Thymus (tissue), 11 donors: ENCODE data around the gene MRC2. TPM values are rescaled to one million over a fixed set of nuclear protein-coding genes. Genes with fewer than 3 reads are reported as not detected.

Source experiments
- DNase-seq, 9 donors: peaks; one replicate each; pipeline ENCODE4 v3.0.0-alpha.2; 2013; ENCODE audit warnings: low spot score in 9 of 9, low read depth in 6 of 9, missing footprints in 1 of 9
- H3K27ac ChIP-seq, 2 donors: one replicate each; pipeline ENCODE4 v1.5.1; 2013; ENCODE audit warnings: control low read depth in 1 of 2, low read depth in 1 of 2, low read length in 1 of 2, mild to moderate bottlenecking in 1 of 2, moderate library complexity in 1 of 2
- H3K27me3 ChIP-seq, 2 donors: one replicate each; pipeline ENCODE4 v1.5.1; 2013; ENCODE audit warnings: low read length in 1 of 2; ENCODE audit not compliant: control insufficient read depth in 2 of 2, insufficient read depth in 1 of 2
- H3K36me3 ChIP-seq, 2 donors: one replicate each; pipeline ENCODE4 v1.5.1; 2013; ENCODE audit warnings: low read length in 1 of 2, mild to moderate bottlenecking in 1 of 2, moderate library complexity in 1 of 2; ENCODE audit not compliant: control insufficient read depth in 2 of 2, insufficient read depth in 2 of 2
- H3K4me1 ChIP-seq, 2 donors: one replicate each; pipeline ENCODE4 v1.5.1; 2013; ENCODE audit warnings: low read length in 2 of 2; ENCODE audit not compliant: control insufficient read depth in 2 of 2, insufficient read depth in 2 of 2
- H3K4me3 ChIP-seq, 2 donors: one replicate each; pipeline ENCODE4 v1.5.1; 2013; ENCODE audit warnings: low read length in 2 of 2, control low read depth in 1 of 2, mild to moderate bottlenecking in 1 of 2
- H3K9me3 ChIP-seq, 2 donors: one replicate each; pipeline ENCODE4 v1.5.1; 2013; ENCODE audit warnings: low read length in 1 of 2, mild to moderate bottlenecking in 1 of 2; ENCODE audit not compliant: control insufficient read depth in 2 of 2, insufficient read depth in 1 of 2
- WGBS: extraction: QIAGEN DNeasy Blood & Tissue Kit; methylation state at CpG from one replicate; pipeline ENCODE4 v1.1.7; 2013; 5-methylcytosine and 5-hydroxymethylcytosine counted together
- polyA plus RNA-seq: library from polyadenylated mRNA; stranded (reverse); fragments of 200-250 nt; gene quantifications from one replicate; pipeline ENCODE4 v1.2.3, GENCODE V29; 2013
- total RNA-seq: library from RNA; stranded (reverse); fragments of 120-200 nt; gene quantifications from one replicate; pipeline ENCODE4 v1.2.4, GENCODE V29; 2013
- donor health status: healthy.

MRC2 gene
- total and polyA plus RNA-seq, 2 donors = 9.0 to 14.5 TPM

DNA sequence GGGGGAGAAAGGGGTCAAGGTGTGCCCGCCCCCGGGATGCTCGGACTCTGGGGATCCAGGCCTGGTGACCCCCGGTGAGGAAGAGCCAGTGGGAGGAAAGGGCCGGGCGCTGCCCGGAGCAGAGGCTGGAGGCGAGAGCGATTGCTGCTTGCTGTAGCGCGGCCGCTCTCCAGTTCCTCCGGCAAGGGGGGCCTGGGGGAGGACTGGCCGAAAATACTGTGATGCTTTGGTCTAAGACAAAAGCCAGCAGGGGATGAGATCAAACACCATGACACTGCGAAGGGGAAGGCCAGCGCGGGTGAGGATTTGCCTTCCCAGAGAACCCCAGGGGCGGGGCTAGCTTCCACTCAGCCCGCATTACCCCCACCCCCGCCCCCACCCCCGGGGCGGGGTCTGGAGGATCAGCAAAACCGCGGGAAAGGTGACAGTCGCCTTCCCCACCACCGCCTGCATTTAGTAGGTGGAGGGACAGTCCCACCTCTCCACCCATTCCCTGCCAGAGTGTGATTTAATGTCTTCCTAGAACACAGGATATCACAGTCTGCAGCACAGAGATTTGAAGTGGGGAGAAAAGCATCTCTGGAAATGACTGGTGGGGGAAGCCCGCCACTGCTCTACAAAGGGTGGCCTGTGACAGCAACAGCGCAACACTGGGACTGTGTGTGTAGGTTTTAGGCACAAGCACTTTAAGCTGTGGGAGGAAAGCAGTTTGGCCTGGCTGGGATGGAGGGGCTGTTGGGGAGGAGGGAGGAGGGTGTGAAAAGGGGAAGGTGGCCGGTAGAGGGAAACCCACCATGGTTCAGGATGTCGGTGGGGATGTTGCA, 25.7 kb downstream of the MRC2 start:
- WGBS = 1% methylated on average over 30 of the region's 30 CpGs
- Histone ChIP-seq H3K4me3 (peak overlapping the region; percentile 64), H3K36me3 (no peaks in the 10 kb centered on the region), H3K9me3 (no peaks in the 10 kb centered on the region), H3K27ac (peak overlapping the region; percentile 68 to 74), H3K4me1 (peaks cover 0 to 26% of the 10 kb centered on the region in 2 donors), H3K27me3 (peaks cover 0 to 2% of the 10 kb centered on the region in 2 donors)
- DNase-seq = peak; percentile 22 to 83 (median 57)

DNA sequence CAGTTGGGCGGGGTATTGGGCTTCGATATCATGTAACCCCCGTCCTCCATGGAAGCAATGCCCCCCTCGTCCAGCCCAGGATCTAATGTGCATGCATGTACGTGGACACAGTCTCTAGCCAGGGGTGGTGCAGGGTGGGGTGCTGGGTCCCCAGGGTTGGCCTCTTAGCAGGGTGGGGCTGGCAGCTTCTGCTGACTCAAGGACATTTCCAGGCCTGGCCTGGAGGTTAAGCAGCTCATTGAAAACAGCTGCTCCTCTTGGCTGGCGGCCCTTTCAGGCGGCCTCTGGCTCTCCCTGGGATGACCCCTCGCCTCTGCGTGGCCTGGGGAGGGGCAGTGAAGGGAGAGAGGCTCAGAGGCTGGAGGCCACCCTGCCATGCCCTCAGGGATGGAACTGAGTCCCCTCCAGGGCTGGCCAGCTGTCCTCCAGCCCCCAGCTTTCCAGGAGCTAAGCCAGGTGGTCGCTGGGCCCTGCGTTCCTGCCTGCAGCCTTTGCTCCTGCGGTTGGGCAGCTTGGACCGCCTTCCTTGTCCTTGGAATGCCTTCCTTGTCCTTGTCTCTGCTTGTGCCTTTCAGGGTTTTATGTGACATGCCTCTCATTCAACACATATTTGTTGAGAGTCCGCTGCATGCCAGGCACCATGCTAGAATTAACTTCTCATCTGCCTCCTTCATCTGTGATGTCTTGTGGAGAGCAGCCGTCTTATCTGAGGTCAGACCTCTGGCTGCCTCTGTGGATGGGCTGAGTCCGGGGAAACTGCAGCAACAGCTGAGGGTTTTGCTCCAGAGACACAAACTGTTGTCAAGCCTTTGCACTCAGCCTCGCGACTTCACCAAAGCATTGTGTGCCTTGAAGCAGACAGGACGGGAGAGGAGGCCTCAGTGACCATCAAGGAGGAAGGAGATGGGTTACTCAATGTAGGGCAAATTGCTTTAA, 26.6 kb downstream of the MRC2 start:
- H3K36me3 ChIP-seq = no peaks in the 10 kb centered on the region
- WGBS = 71% methylated on average over 19 of the region's 19 CpGs
- peaks cover 0 to 2% of the 10 kb centered on the region in 2 donors for H3K27me3 ChIP-seq
- H3K9me3 ChIP-seq = no peaks in the 10 kb centered on the region
- no peak overlapping the region for H3K4me3 ChIP-seq
- DNase-seq = peak in 1 of 9 donors; percentile 13
- peaks cover 0 to 29% of the 10 kb centered on the region in 2 donors for H3K4me1 ChIP-seq
- H3K27ac ChIP-seq = no peak overlapping the region

DNA sequence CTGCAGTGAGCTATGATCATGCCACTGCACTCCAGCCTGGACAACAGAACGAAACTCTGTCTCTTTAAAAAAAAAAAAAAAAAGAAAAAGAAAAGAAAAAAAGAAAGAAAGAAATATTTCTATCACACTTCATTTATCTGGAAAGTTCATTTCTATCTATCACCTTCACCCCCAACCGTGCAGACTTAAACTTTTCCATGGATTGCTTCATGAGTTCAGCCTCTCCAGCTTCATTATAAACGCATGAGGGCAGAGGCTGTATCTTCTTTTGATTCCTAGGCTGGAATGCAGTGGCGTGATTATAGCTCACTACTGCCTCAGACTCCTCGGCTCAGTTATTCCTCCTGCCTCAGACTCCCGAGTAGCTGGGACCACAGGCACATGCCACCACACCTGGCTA, 28.2 kb downstream of the MRC2 start:
- Histone ChIP-seq H3K4me3 (no peak overlapping the region), H3K27ac (no peak overlapping the region), H3K27me3 (peaks cover 0 to 2% of the 10 kb centered on the region in 2 donors), H3K4me1 (peaks cover 0 to 29% of the 10 kb centered on the region in 2 donors), H3K36me3 (no peaks in the 10 kb centered on the region), H3K9me3 (no peaks in the 10 kb centered on the region)
- DNase-seq = no peak
- 97% methylated on average over 6 of the region's 6 CpGs for WGBS

DNA sequence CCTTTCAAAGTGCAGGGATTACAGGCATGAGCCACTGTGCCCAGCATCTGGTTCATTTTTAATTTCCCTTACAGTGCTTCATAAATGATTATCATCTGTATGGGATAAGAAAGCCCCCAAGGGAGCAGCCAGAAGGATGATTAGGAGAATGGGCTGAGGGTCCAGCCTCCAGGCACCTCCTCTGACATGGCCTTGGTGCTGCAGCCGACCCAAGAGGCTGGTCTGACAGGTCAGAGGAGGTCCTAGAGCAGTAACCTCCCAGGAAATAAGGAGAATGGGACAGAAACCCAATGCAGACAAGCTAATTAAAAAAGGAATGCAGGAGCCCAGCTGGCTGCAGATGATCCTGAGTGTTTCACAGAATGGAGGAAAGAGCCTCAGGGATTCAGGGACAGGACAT, 29.0 kb downstream of the MRC2 start:
- Histone ChIP-seq H3K4me1 (peaks cover 0 to 29% of the 10 kb centered on the region in 2 donors), H3K27me3 (peaks cover 0 to 2% of the 10 kb centered on the region in 2 donors), H3K27ac (no peak overlapping the region), H3K4me3 (no peak overlapping the region), H3K9me3 (no peaks in the 10 kb centered on the region), H3K36me3 (no peaks in the 10 kb centered on the region)
- 100% methylated on average over 1 of the region's 1 CpG for WGBS
- DNase-seq = no peak

DNA sequence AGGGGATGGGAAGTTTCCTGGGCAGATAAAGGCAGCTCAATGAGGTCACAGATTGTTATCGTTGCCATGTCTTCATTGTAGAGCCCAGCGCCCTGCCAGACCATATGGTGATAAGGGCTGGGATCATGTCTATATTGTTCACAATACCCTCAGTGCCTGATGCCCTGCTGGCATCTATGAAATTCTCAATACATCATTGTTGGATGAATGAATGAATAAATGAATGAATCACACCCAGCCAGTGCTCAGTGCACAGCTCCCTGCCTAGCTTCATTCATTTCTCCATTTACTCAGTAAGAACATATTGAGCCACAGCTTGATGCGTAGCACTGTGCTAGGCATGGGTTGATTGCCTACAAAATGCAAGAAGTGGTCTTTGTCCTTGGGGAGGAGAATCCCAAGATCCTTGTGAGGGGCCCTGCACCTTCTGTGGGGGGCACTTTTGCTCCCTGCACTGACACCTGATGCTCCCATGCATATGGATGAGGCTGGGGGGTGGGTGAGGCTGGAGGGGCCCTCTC, 29.7 kb downstream of the MRC2 start:
- no peaks in the 10 kb centered on the region for H3K9me3 ChIP-seq
- H3K4me1 ChIP-seq = peaks cover 0 to 23% of the 10 kb centered on the region in 2 donors
- 98% methylated on average over 3 of the region's 3 CpGs for WGBS
- H3K4me3 ChIP-seq = no peak overlapping the region
- peaks cover 0 to 1% of the 10 kb centered on the region in 2 donors for H3K27me3 ChIP-seq
- no peak for DNase-seq
- no peak overlapping the region for H3K27ac ChIP-seq
- no peaks in the 10 kb centered on the region for H3K36me3 ChIP-seq

DNA sequence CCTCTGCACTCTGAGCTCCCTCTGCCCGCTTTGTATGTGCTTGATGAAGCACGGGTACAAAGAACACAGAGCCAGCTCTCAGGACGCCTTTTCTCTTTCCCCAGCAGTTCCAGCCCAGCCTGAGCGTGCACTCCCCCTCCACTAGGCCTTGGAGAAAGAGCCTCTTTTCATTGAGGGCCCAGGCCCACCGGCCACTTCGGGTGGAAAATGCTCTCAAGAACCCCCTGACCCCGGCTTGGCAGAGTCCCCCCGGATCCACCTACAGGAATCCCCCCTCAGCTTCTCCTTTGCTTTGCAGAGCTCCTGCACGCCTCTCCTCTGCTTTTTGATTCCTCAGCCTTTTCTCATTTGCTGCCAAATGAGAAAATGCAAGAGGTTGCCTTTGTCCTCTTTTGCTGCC, 30.2 kb downstream of the MRC2 start:
- no peak overlapping the region for H3K27ac ChIP-seq
- no peaks in the 10 kb centered on the region for H3K9me3 ChIP-seq
- H3K27me3 ChIP-seq = no peaks in the 10 kb centered on the region
- H3K36me3 ChIP-seq = no peaks in the 10 kb centered on the region
- no peak for DNase-seq
- H3K4me3 ChIP-seq = no peak overlapping the region
- 95% methylated on average over 9 of the region's 9 CpGs for WGBS
- H3K4me1 ChIP-seq = peaks cover 0 to 20% of the 10 kb centered on the region in 2 donors

DNA sequence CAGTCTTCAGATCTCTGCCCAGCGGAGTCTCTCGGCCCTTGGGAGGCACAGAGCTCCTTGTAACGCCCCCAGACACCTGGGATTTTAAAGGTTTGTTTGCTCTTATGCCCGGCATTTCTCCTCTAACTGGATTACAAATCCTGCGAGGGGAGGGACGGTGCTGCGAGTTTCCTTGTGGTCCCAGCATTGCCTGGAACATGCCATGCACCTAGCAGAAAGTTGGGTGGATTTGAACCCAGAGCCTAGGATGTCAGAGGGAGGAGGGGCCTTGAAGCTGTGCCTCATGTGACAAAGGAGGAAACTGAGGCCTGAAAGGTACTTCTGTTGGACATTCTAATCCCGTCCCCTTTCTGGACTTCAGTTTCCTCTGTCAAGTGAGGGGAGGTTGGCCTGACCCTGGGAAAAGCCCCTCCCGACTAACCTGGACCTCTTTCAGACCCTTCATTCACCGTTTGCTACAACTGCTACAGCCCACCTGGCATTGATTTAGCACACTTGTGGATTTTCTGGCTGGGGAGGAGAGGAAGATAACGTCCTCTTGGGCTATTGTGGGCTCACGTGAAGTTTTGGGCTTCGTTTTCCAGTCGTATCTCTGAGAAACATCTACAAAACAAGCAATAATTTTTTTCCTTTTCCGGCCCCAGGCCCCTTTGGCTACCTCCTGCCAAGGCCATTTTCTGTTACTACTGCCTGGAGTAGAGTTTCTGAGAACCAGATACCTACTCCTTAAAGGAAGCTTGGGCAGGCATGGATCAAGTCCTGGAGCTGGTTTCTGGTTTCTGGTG, 30.9 kb downstream of the MRC2 start:
- H3K9me3 ChIP-seq = no peaks in the 10 kb centered on the region
- no peak overlapping the region for H3K27ac ChIP-seq
- DNase-seq = no peak
- H3K4me1 ChIP-seq = peaks cover 0 to 14% of the 10 kb centered on the region in 2 donors
- WGBS = 96% methylated on average over 15 of the region's 15 CpGs
- no peaks in the 10 kb centered on the region for H3K36me3 ChIP-seq
- H3K27me3 ChIP-seq = no peaks in the 10 kb centered on the region
- H3K4me3 ChIP-seq = no peak overlapping the region

DNA sequence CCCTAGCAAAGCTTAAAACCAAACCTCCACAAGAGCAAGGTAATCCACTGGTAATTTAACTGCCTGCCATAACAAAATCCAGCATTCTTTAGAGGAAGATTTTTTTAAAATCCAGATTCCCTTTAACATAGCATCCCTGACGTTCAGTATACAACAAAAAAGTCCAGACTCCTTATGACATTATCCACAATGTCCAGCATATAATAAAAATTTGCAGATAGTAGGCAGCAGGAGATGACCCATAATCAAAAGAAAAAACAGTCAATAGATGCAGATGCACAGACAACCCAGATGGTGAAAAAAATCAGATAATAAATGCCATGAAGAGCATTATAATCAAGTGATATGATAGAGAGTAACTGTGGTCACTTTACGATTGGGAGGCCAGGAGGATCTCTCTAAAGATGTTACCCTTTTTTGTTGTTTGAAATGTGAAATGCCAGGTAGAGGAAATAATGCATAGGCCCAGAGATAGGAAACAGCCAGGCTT, 33.2 kb downstream of the MRC2 start:
- 100% methylated on average over 2 of the region's 2 CpGs for WGBS
- Histone ChIP-seq H3K4me1 (peaks cover 0 to 2% of the 10 kb centered on the region in 2 donors), H3K36me3 (peaks cover 0 to 5% of the 10 kb centered on the region in 2 donors), H3K9me3 (no peaks in the 10 kb centered on the region), H3K4me3 (no peak overlapping the region), H3K27ac (no peak overlapping the region), H3K27me3 (no peaks in the 10 kb centered on the region)
- no peak for DNase-seq
